ENCODE data around the gene GRIK4. TPM values are rescaled to one million over a fixed set of nuclear protein-coding genes. Genes with fewer than 3 reads are reported as not detected.

The GRIK4 gene
- total and polyA plus RNA-seq, 4 donors = 0.05 to 0.25 (median 0.06) TPM; not detected in 1

GRCh38 chr11:120601536-120601935, 90.0 kb downstream of the GRIK4 start:
- no peak overlapping the region for H3K9ac ChIP-seq (ENCODE audit: low read depth in 1 of 2, low read length in 2 of 2)
- H3K27me3 ChIP-seq (ENCODE audit: control insufficient read depth in 4 of 4, insufficient read depth in 4 of 4, low read length in 3 of 4) = peaks cover 0 to 8% (median 0%) of the 10 kb centered on the region in 4 donors
- no peak for DNase-seq (ENCODE audit: low spot score)
- H3K9me3 ChIP-seq (ENCODE audit: control insufficient read depth in 4 of 4, low read length in 3 of 4) = no peaks in the 10 kb centered on the region
- WGBS = 67% methylated on average over 4 of the region's 4 CpGs
- H3K27ac ChIP-seq (ENCODE audit: low read depth in 1 of 2, low read length in 2 of 2) = no peak overlapping the region
- no peak for TF ChIP-seq HNF4A (conservative IDR thresholded peaks at IDR 0.05)
- TF ChIP-seq GABPA (IDR thresholded peaks at IDR 0.05 in 1 of 2, conservative IDR thresholded peaks at IDR 0.05 in 1 of 2) = no peak
- no peak for TF ChIP-seq SP1 (IDR thresholded peaks at IDR 0.05)
- no peak for TF ChIP-seq JUND (IDR thresholded peaks at IDR 0.05)
- no peak for TF ChIP-seq HNF4G (IDR thresholded peaks at IDR 0.05)
- TF ChIP-seq TAF1 (conservative IDR thresholded peaks at IDR 0.05) = no peak
- TF ChIP-seq FOXA2 (IDR thresholded peaks at IDR 0.05) = no peak
- TF ChIP-seq ATF3 (IDR thresholded peaks at IDR 0.05) = no peak
- no peak for TF ChIP-seq CTCF (IDR thresholded peaks at IDR 0.05; ENCODE audit: low read depth, low read length, missing input control)
- TF ChIP-seq RXRA (IDR thresholded peaks at IDR 0.05) = no peak
- no peak for TF ChIP-seq ZBTB33 (IDR thresholded peaks at IDR 0.05)
- TF ChIP-seq MAX (IDR thresholded peaks at IDR 0.05) = no peak
- TF ChIP-seq EGR1 (IDR thresholded peaks at IDR 0.05; ENCODE audit: low read depth in 2 of 2) = no peak
- no peak for TF ChIP-seq REST (IDR thresholded peaks at IDR 0.05)
- no peak for TF ChIP-seq RAD21 (IDR thresholded peaks at IDR 0.05)
- no peak for TF ChIP-seq NR2F2 (IDR thresholded peaks at IDR 0.05)
- TF ChIP-seq FOXA1 (IDR thresholded peaks at IDR 0.05) = no peak
- no peak for TF ChIP-seq YY1 (IDR thresholded peaks at IDR 0.05)
- no peaks in the 10 kb centered on the region for H3K4me1 ChIP-seq (ENCODE audit: control insufficient read depth in 4 of 4, insufficient read depth in 4 of 4, low read length in 3 of 4)
- H3K36me3 ChIP-seq (ENCODE audit: control insufficient read depth in 4 of 4, insufficient read depth in 3 of 4, low read depth in 1 of 4, low read length in 3 of 4) = no peaks in the 10 kb centered on the region
- H3K4me3 ChIP-seq (ENCODE audit: low read depth in 1 of 3, low read length in 3 of 3) = no peak overlapping the region

Measured in liver (tissue), 9 donors.